Astrocyte of the cerebellum (primary cell): Measurements from ENCODE around the gene WNT7B.
A peak's percentile ranks its signal among the peaks of the same experiment; 100 is the strongest.

Experiments
- DNase-seq: peaks from one replicate; pipeline ENCODE4 v3.0.0-alpha.2; 2011; ENCODE audit warnings: low read depth
- H3K4me3 ChIP-seq: 2 replicates; pipeline ENCODE4 v1.5.1; 2011; ENCODE audit warnings: mild to moderate bottlenecking, low read depth, low read length, moderate library complexity
- in situ Hi-C: cut with HindIII; loops from 2 replicates; pipeline ENCODE4 v1.10.0; 2017; ENCODE audit warnings: low sequenced_read_pairs
- TF ChIP-seq, protein P1 (sequence below): IDR thresholded peaks from 2 replicates; pipeline ENCODE4 v1.5.1; 2012; ENCODE audit warnings: low read length, low read depth, moderate library complexity, mild to moderate bottlenecking; ENCODE audit errors: missing control alignments

The WNT7B gene

GRCh38 chr22:45938913-45939312 lies 38.0 kb downstream of the WNT7B start:
- TF ChIP-seq, protein P1, sequence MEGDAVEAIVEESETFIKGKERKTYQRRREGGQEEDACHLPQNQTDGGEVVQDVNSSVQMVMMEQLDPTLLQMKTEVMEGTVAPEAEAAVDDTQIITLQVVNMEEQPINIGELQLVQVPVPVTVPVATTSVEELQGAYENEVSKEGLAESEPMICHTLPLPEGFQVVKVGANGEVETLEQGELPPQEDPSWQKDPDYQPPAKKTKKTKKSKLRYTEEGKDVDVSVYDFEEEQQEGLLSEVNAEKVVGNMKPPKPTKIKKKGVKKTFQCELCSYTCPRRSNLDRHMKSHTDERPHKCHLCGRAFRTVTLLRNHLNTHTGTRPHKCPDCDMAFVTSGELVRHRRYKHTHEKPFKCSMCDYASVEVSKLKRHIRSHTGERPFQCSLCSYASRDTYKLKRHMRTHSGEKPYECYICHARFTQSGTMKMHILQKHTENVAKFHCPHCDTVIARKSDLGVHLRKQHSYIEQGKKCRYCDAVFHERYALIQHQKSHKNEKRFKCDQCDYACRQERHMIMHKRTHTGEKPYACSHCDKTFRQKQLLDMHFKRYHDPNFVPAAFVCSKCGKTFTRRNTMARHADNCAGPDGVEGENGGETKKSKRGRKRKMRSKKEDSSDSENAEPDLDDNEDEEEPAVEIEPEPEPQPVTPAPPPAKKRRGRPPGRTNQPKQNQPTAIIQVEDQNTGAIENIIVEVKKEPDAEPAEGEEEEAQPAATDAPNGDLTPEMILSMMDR, result no peak
- in situ Hi-C loops, result no loop called here
- DNase-seq, result no peak
- H3K4me3 ChIP-seq, result no peak overlapping the region

DNA sequence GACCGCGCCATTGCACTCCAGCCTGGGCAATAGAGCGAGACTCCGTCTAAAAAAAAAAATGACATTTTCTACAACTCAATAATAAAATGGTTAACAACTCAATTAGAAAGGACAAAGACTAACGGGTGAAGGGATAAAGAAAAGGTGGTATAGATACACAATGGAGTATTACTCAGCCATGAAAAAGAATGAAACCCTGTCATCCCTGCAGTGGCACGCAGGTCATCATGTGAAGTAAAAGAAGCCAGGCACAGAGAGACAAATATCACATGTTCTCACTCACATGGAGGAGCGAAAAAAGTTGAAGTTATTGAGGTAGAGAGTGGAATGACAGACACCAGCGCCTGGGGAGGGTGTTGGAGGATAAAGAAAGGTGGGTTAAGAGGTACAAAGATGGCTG lies 39.0 kb downstream of the WNT7B start:
- H3K4me3 ChIP-seq, result no peak overlapping the region
- TF ChIP-seq, protein P1, result no peak
- no peak for DNase-seq
- in situ Hi-C loops, result no loop called here

- in situ Hi-C loops, result no loop called here
- TF ChIP-seq, protein P1, result no peak
- DNase-seq, result no peak
- no peak overlapping the region for H3K4me3 ChIP-seq
These were observed 41.4 kb downstream of the WNT7B start for GRCh38 chr22:45935573-45935972.

- DNase-seq, result peak; percentile 75
- H3K4me3 ChIP-seq, result peak overlapping the region; percentile 2
- TF ChIP-seq, protein P1, result no peak
- in situ Hi-C loops, result no loop called here
These were observed 42.2 kb downstream of the WNT7B start for GRCh38 chr22:45934659-45935341.

DNA sequence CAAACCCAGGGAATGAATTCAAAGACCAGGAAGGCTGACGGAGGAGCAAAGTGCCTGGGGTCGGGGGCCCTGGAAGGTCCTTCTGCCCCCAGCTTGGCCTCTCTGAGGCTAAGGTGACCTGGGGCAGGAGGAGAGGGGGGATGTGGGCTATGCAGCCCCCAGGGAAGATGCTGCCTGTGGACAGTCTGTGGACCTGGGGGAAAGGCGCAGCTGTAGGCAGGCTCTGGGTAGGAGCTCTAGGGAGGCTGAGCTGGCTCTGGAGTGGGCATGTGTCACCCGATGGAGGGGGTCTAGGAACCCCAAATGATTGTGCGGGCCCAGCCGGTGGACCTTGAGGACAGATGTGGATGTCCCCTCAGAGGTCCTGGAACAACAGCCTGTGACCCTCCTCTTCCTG lies 42.8 kb downstream of the WNT7B start:
- in situ Hi-C loops, result no loop called here

DNA sequence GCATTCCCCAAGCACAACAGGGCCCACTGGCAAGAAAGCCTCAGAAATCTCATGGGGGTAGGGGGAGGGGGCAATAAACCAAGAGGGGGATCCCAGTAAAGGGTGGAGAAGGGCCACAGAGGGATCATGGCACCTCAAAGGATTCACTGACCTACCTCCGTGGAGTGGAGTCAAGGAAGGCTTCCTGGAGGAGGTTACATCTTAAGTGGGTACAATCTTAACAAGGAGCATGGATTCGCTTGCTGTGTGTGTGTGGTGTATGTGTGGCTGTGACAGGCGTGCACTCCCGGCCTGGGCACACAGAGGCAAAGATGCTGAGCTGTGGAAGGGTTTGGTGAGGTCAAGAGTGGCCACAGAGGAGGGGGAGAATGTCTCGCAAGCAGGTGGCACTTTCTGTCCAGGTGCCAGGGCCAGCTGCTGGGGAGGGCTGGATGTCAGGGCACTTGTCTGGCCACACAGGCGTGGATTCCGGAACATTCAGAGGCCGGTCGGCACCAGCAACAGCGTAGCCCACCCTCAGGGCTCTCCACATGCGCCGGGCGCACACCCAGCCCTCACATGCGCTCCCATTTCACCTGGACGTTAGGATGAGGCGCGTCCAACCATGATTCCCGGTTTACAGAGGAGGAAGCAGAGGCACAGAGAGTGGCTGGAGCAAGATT lies 43.3 kb downstream of the WNT7B start:
- TF ChIP-seq, protein P1, result no peak
- DNase-seq, result no peak
- in situ Hi-C loops, result no loop called here

More for the DNA sequence above, 42.8 kb downstream of the WNT7B start:
- DNase-seq, result no peak
- H3K4me3 ChIP-seq, result no peak overlapping the region
- TF ChIP-seq, protein P1, result no peak

More for the DNA sequence above, 43.3 kb downstream of the WNT7B start:
- no peak overlapping the region for H3K4me3 ChIP-seq
